GM19395 (cell line): ENCODE measurements around the gene USP6NL.
"Not testable (repeated sequence)": the region's sequence is repeated elsewhere in the genome, so short reads cannot be mapped to it uniquely, and the experiment has no call there.

Experiments used
- ATAC-seq: cut with Tn5 transposase; IDR thresholded peaks from one replicate; pipeline ENCODE4 v1.9.1; 2021; ENCODE audit warnings: mild to moderate bottlenecking, moderate library complexity; ENCODE audit not compliant: unreplicated experiment

USP6NL gene

DNA sequence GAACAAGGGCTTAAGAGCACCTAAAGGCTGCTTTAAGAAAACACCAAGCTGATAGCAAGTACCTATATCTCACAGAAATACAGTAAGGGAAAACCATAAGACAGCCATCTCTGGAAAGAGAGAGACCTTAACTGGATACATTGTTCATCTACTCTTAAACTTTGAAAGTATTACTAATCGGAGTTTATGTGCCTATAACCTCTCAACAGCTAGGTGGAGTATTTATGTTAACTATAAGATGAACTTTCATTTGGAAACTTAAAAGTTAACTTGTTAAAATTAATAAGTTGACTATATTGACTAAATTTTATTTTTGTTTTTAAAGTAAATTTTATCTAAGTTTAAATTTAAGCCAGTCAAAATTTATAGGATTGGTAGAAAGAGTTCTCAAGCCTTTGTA is 90.6 kb downstream of the USP6NL start:
- no peak for ATAC-seq

DNA sequence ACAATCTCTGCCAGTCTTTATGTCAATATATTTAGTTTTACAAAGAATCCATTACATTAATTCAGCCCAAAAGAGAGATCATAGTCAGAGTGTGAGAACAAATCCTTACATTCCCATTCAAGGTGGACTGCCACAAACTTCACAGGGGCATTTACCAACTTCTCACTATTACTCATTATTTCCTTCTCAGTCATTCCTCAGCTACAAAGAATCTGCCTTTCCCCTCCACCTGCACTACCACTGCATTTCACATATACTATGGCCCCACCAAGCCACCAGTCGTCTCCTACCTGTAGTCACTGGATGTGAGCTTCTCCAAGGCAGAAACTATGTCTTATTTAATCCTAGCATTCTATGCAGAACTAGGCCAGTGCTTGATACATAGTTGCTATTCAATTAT is 94.3 kb downstream of the USP6NL start:
- ATAC-seq = no peak

DNA sequence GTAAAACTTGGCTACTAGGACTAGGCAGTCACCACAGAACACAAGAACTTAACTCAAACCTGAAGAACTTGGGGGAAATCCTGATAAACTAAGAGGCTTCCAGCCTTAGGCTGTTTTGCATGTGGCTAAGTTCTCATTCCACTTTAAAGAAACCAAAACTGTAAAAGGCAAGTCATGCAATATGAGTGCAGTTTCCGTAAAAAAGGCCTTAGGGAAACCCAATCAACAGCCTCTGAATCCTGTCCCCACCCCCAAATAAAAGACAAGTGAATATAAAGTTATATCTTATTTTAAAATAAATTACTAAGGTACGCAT is 95.1 kb downstream of the USP6NL start:
- peak; percentile 65 for ATAC-seq

DNA sequence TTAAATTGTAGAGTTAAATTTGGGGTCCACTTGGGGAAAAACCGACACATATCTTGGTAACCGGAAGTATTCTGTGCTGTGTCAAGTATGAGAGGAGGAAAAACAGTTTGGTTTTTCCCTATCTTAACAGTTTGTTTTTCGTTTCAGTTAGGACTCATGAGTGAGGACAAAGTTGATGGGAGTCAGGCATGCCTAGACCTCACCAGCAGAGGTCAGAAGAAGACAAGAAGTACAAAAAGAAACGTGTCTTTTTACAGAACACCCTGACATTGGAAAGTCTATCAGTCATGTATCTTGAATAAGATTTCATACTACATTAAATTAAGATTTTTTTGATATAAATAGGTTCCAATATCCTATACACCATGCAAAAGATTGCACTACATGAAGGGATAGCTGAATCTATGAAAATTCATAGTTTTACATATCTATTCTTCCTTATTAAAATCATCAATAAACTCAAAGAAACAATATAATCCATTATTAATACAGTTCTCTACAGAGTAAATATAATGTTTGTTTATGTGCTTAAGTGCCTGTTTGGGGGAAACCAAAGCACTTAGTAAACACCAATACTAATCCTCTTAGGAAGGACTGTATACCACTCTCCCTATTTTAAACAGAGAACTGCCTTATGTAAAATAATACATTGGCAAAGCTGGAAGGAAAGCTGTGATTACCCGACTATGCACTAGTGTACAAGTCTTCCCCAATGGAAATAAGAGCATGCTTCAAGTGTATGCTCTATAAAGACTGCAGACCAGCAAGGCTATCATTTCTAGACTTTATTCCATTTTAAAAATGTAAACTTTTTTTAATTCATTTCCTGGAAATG is 95.6 kb downstream of the USP6NL start:
- ATAC-seq = peak; percentile 59

DNA sequence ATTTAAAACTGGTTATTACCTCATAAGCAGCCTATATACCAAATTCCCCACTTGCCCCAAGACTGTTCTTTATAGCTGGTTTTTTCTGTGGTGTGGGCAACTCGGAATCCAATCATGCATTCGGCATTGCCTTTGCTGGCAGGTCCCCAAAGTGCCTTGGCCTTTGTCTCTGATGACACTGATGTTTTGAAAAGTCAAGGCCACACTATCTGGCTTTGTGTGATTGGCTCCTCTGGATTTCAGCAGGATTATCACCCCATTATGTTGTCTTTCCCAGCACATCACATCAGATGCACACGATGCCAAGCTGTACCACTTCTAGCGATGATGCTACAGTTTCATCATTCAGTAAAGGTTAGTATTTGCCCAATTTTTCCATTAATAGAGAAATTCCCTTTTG is 97.7 kb downstream of the USP6NL start:
- ATAC-seq = no peak

DNA sequence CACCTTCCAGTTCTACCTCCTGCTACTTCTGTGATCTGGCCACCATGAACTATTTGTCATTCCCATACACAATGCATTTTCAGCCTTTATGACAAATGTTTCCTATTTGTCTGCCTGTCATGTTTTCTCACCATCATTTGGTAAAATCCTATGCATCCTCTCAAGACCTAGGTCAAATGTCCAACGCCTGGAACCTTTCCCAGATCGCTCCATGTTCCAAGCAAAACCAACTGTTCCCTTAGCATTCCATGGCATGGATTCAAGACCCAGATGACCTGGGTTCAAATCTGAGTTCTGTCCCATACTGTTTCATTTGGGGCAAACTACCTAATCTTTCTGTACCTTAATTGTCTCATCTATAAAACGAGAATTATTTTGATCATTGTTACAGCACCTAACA is 98.9 kb downstream of the USP6NL start:
- ATAC-seq = no peak

DNA sequence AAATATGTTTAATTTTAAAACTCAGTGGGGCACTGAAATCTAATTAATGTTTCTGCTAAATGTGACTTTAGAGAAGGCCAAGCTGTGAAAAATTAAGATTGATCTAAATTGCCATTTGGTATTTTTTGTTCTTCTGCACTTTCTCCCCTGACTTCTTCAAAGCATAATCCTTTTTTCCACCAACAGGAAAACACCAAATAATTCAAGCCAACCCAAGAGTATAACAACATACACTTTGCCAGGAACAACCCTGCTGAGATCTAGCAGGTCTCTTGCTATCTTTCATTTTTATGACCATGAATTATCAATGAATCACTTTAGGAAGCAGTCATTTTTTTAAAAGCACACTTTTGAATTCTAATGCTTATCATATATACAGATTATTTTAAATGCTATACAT is 100.1 kb downstream of the USP6NL start:
- ATAC-seq = no peak

DNA sequence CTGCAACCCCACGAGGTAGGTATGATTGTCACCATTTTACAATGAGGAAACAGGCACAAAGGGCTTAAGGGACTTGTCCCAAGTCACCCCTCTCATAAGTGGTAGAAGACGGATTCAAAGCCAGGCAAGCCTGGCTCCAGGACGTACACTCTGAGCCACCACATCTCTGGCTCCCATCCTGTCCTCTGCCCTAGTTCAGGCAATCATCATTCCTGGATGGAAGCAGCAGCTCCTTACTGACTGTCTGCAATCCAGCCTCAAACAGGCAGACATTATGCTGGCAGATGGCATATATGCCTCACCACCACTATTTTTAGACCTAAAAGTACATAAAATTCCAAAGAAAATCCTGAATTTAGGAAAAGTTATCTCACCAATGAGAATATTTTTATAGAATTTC is 100.7 kb downstream of the USP6NL start:
- no peak for ATAC-seq

DNA sequence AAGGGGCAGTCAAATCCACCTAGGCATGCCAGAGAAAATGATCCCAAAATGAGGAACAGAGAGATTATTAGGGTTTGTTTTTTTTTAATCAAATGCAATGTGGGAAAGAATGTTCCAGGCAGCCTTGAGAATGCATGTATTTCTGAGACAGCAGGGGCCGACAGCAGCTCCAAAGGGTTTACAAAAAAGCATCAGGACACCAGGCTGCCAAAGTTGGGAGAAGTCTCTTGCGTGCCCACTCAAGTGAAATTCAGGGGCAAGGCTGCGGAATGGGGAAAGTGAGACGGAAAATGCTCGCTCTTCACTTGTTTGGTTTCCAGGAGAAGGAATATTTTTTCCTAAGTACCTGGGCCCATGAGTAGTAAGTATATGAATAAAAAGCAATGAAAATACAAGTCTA is 101.2 kb downstream of the USP6NL start:
- ATAC-seq = no peak

DNA sequence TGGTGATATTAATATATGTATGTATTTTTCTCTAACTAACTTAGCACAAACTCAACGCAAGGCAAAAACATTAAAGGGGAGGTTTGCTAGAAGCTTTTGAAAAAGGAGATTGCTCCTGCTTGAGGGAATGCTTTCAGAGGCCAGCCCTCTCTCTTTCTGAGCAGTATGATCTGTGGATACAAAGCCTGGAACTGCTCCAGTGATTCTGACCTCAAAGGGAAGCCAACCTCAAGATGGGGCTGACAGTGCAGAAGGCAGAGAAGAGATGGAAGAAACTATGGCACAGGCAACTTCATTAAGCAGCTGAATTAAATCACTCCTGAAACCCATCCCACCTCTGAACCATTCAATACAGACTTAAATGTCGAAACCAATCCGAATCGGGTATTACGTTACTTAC is 102.4 kb downstream of the USP6NL start:
- ATAC-seq = no peak

DNA sequence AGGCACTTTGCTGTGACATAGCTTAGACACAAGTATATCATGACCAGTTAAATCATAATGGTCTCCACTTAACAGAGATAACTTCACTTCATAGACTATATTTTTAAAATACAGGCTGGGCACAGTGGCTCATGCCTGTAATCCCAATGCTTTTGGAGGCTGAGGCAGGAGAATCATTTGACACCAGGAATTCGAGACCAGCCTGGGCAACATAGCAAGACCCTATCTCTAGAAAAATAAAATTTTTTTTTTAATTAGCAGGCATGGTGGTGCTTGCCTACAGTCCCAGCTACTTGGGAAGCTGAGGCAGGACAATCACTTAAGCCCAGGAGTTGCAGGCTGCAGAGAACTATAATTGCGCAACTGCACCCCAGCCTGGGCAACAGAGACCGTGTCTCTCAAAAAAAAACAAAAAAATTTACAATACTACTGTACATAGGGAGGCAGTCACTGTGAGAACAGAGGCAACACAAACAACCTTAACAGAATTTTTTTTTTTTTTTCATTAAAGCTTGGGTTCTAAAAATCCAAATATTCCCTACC is 105.1 kb downstream of the USP6NL start:
- no peak for ATAC-seq

DNA sequence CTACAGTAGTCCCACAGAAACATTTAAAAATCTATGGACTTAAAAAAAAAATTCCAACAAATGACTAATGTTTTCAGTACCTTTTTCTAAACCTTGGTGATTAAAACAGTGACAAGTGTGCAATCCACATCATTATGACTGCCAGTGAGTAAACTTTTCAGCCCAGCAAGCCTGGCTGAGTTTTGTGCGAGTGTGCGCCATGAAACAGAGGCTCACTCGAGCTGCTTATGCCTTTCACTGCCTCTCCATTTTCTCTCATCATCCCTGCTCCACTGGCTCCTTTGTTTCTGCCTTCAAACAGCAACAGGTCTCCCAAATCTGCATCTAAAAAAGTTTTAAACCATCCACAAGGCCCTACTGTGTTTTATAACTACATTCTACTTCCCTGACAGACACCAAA is 105.8 kb downstream of the USP6NL start:
- ATAC-seq = no peak

DNA sequence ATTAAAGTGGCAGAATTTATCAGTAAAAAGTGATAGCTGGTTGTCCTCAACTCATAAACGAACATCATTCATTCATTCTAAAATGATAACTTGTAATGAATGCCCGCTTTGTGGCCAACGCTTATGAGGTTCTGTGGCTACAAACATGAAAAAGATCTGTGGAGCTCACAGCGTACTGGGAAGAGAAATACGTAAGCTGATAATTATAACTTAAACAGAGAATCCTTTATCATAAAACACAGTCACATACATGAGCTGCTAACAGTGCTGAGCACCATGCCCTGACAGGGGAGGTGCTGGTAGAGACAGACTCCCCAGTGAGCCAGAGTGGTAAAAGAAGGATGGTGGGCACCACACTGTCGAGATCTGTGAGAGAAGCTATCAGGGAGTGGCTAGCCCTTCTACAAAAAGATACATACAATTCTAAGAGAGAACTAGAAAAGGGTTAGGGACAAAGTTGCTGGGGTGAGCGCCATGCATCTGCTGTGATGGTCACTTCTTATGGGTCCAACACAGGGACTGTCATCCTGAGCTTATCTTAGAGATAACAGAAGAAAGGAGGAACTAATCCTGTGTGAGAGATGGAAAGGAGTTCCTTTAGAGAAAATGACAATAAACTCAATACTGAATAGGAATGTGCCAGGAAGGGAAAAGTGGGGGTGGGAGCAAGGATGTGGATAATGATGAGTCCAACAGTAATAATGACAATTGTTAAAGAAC is 106.7 kb downstream of the USP6NL start:
- ATAC-seq = no peak

DNA sequence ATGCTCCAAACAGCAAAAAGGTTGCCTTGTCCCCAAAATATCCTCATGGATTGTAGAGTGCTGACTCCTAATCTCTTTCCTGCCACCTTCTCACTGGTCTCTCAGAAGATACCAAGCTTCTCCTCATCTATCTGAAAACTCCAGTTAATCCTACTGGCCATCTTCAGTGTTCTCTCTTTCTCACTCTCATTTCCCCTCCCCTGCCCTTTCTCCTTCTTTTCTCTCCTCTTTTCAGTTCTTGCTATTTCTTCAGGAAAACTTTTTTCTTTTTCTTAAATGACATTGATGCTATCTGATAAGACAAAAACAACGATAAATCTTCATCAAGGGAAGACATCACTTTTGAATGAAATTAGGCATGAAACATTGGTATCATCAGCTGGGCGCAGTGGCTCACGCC is 109.8 kb downstream of the USP6NL start:
- no peak for ATAC-seq

DNA sequence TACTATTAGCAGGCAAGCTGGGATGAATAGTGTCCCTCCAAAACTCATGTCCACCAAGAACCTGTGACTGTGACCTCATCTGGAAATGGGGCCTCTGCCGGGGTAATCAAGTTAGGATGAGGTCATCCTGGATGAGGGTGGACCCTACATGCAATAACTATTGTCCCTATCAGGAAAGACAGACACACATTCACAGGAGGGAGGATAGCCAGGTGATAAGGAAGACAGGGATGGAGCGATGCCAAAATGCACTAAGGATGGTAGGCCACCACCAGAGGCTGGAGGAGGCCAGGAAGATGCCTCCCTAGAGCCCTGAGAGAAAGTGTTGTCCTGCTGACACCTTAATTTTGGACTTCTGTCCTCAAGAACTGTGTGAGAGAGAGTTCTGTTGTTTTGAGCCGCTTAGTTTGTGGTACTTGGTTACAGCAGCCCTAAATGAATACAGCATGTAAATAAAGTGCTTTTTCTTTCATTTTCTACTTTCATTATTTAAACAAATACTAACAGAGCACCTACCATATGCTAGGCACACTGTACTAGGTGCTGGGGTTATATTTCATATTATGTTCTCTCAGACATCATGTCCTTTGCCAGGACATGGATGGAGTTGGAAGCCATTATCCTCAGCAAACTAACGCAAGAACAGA is 111.9 kb downstream of the USP6NL start:
- peak; percentile 58 for ATAC-seq

DNA sequence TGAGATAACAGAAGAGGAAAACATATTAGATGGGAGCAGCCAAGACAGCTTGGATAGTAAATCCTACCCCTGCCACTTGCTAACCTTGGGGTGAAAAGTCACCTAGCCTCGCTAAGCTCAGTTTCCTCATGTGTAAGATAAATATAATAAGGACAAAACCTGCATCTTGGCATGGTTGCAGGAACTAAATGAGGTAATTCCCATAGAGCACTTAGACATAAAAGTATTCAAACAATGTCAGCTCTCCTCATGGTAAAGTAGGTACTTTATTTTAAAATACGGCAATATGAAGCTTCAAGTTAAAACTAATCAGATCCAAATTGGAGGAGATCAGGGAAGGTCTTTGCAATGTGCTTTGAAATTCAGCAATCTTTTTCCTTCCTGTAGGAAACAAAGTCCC is 113.1 kb downstream of the USP6NL start:
- ATAC-seq = no peak

DNA sequence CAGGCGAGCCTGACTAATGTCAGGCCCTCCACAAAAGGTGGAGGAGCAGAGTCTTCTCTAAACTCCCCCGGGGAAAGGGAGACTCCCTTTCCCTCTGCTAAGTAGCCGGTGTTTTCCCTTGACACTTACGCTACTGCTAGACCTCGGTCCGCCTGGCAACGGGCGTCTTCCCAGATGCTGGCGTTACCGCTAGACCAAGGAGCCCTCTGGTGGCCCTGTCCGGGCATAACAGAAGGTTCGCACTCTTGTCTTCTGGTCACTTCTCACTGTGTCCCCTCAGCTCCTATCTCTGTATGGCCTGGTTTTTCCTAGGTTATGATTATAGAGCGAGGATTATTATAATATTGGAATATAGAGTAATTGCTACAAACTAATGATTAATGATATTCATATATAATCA is 116.5 kb downstream of the USP6NL start:
- not testable (repeated sequence) for ATAC-seq

DNA sequence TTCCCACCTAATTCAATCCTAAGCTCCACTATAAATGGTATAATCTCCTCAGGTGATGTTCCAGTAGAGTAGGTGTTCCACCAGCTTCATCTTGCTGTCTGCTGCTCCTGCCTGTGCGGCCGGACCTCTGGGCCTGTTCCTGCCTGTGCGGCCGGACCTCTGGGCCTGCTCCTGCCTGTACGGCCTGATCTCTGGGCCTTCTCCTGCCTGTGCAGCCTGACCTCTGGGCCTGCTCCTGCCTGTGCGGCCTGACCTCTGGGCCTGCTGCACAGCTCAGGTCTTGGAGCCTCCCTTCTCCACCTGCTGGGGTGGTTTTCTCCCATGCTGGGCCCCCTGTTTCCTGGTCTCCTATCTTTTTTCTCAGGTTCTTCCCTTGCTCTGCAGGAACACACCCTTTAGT is 117.8 kb downstream of the USP6NL start:
- no peak for ATAC-seq

DNA sequence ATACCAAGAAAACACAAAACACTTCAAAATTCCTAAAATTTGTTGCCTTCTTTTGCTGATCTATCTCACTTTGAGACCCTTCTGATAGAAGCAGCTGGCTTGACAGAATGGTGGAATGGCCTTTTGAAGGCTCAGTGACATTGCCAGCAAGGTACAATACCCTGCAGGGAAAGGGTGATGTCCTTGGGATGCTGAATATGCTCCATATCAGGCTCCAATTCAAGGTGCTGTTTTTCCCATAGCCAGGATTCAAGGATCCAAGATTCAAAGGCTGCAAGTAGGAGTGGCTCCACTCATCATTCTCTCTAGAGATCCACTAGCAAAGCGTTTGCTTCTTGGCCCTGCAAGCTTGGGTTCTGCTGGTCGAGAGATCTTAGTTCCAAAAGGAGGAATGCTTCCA is 120.4 kb downstream of the USP6NL start:
- no peak for ATAC-seq

DNA sequence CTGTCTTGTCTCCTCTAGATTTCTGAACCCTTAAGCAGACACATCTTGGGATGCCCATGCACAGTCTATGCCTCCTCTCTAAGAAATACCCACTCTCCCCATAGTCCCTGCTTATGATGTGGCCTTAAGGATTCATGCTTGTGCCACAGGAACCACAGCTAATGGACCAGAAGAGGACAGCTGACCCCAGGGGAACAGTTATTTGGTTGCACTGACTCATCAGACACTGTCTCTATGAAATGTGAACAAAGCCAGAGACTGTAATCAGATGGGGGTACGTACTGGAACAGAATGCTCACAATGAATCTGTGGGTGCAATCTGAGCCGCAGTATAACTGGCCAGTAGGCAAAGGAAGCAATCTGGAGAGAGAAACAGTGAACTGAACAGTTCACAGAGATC is 121.9 kb downstream of the USP6NL start:
- no peak for ATAC-seq

DNA sequence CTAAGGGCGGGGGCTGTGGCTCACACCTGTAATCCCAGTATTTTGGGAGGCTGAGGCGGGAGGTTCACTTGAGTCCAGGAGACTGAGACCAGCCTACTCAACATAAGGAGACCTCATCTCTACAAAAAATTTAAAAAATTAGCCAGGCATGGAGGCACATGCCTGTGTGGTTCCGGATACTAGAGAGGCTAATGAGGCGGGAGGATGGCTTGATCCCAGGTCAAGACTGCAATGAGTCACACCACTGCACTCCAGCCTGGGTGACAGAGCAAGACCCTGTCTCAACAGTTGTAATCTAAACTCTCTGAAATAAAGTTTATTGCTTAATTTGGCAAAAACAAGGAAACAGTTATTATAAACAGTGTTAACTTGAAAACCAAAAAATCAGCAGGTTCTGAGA is 123.3 kb downstream of the USP6NL start:
- ATAC-seq = no peak
